Psoas muscle (tissue), 8 donors: ENCODE data around the gene AP2A1. TPM values are rescaled to one million over a fixed set of nuclear protein-coding genes. Genes with fewer than 3 reads are reported as not detected.
"Not testable (repeated sequence)": the region's sequence is repeated elsewhere in the genome, so short reads cannot be mapped to it uniquely, and the experiment has no call there.

ENCODE experiments used
- ATAC-seq, 4 donors: fragments of 200-7000 bp; cut with Tn5 transposase; one replicate each; pipeline ENCODE4 v1.9.1; 2020; ENCODE audit warnings: moderate library complexity in 3 of 4, mild to moderate bottlenecking in 2 of 4
- DNase-seq, 2 donors: peaks; one replicate each; pipeline ENCODE4 v3.0.0-alpha.2; 2020
- H3K27ac ChIP-seq: fragments of 200-600 bp; one replicate; pipeline ENCODE4 v1.8.0; 2022
- H3K27me3 ChIP-seq, 3 donors: fragments of 200-600 bp in 1 of 3; one replicate each; pipeline versions ENCODE4 v1.6.1 to v1.8.0; 2013 to 2022; ENCODE audit warnings: low read length in 2 of 3, mild to moderate bottlenecking in 2 of 3, moderate library complexity in 1 of 3; ENCODE audit not compliant: insufficient read depth in 3 of 3
- H3K36me3 ChIP-seq, 2 donors: fragments of 200-600 bp in 1 of 2; one replicate each; pipeline versions ENCODE4 v1.6.1 to v1.8.0; 2013 to 2022; ENCODE audit warnings: low read depth in 1 of 2, mild to moderate bottlenecking in 1 of 2, moderate library complexity in 1 of 2; ENCODE audit not compliant: insufficient read depth in 1 of 2
- H3K4me1 ChIP-seq: fragments of 200-600 bp; one replicate; pipeline ENCODE4 v1.8.0; 2022
- H3K4me3 ChIP-seq: fragments of 200-600 bp; one replicate; pipeline ENCODE4 v1.8.0; 2022; ENCODE audit warnings: mild to moderate bottlenecking
- H3K9me3 ChIP-seq: fragments of 200-600 bp; one replicate; pipeline ENCODE4 v1.8.0; 2022
- WGBS, 3 donors: extraction: QIAGEN DNeasy Blood & Tissue Kit; methylation state at CpG; one replicate each; pipeline versions ENCODE4 v1.1.6 to v1.1.7; 2013; 5-methylcytosine and 5-hydroxymethylcytosine counted together
- intact Hi-C, 2 donors: fragments of 100-400 bp; cut with DNase I; formaldehyde crosslinking; loops; one replicate each; pipeline versions ENCODE4 v1.11.0 to v1.14.2; 2022
- polyA plus RNA-seq, 3 donors: library from polyadenylated mRNA; stranded (reverse); fragments of 200-250 nt; gene quantifications; one replicate each; pipeline ENCODE4 v1.2.3, GENCODE V29; 2013
- total RNA-seq, 4 donors: library from RNA; stranded (reverse); fragmentation: NEBNext Ultra II Directional in 2 of 4; extraction: Animal tissue kit (Norgen Biotek cat#: 25700) in 2 of 4; gene quantifications; one replicate each; pipeline versions ENCODE4 v1.2.1 to v1.2.4, GENCODE V29; 2021 to 2023
- TF ChIP-seq, protein P1 (sequence below): fragments of 200-600 bp; IDR thresholded peaks from one replicate; pipeline ENCODE4 v1.8.0; 2022; ENCODE audit warnings: antibody characterized with exemption
- donor health status: healthy with polysubstance abuse.
- donor health status: DM: no; HTN: no; CAD: no; lungs with moderate emphysema.
- donor health status: Bipolar disorder and iron deficiency.
- donor health status: healthy.
- donor health status: DM: yes; HTN: yes; CAD: no.
- donor health status: DM: no; HTN: no; CAD: no.
- donor health status: DM: no; HTN: no; CAD: no.
- donor health status: DM: yes; HTN: yes; CAD: no.

The AP2A1 gene
- total and polyA plus RNA-seq, 7 donors: 58.2 to 102 (median 81.0) TPM

DNA sequence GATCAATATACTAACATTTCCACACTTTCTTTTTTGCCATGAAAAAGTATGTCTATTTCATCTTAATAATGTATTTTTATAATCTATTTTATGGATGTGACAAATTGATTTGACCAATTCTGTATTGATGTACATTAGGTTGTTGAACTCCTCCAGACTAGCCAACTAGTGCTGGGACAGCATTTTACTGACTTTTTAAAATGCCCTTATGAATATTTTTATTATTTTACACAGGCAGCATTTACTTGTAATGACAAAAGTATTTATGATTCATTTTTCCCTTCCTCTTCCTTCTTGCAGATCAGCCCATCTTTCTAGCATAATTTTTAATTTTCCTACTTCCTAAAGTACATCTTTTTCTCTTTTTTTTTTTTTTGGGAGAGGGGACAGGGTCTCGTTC, 47.2 kb downstream of the AP2A1 start:
- ATAC-seq (no peak), DNase-seq (no peak)
- WGBS, 3 donors: 43 to 76% (median 74%) methylated on average over 1 of the region's 1 CpG
- no peaks in the 10 kb centered on the region for H3K36me3 ChIP-seq
- TF ChIP-seq, protein P1, sequence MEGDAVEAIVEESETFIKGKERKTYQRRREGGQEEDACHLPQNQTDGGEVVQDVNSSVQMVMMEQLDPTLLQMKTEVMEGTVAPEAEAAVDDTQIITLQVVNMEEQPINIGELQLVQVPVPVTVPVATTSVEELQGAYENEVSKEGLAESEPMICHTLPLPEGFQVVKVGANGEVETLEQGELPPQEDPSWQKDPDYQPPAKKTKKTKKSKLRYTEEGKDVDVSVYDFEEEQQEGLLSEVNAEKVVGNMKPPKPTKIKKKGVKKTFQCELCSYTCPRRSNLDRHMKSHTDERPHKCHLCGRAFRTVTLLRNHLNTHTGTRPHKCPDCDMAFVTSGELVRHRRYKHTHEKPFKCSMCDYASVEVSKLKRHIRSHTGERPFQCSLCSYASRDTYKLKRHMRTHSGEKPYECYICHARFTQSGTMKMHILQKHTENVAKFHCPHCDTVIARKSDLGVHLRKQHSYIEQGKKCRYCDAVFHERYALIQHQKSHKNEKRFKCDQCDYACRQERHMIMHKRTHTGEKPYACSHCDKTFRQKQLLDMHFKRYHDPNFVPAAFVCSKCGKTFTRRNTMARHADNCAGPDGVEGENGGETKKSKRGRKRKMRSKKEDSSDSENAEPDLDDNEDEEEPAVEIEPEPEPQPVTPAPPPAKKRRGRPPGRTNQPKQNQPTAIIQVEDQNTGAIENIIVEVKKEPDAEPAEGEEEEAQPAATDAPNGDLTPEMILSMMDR: no peak
- H3K9me3 ChIP-seq: no peaks in the 10 kb centered on the region
- peaks cover 21% of the 10 kb centered on the region for H3K4me1 ChIP-seq
- H3K27me3 ChIP-seq: no peaks in the 10 kb centered on the region
- H3K4me3 ChIP-seq: peak overlapping the region; percentile 68
- H3K27ac ChIP-seq: peak overlapping the region; percentile 88
- intact Hi-C loops: loop anchor here in 1 of 2 donors (10.0 kb wide), 1 partner anchor 319 kb away; the partner anchor contains the start of gene RPS11

- Histone ChIP-seq H3K27ac (peak overlapping the region; percentile 92), H3K4me3 (peak overlapping the region; percentile 91), H3K27me3 (no peaks in the 10 kb centered on the region), H3K9me3 (no peaks in the 10 kb centered on the region), H3K4me1 (peaks cover 20% of the 10 kb centered on the region), H3K36me3 (peaks cover 0 to 20% of the 10 kb centered on the region in 2 donors)
- WGBS, 3 donors: 41 to 63% (median 42%) methylated on average over 14 of the region's 14 CpGs
- DNase-seq: no peak
- ATAC-seq: no peak
- intact Hi-C loops: loop anchor here (5.0 to 10.0 kb wide), 3 partner anchors 36 to 322 kb away; partner anchors contain the start of genes PRMT1 (in 1 of the 2), PTOV1 (in 1 of the 2) and RPS11 (in 1 of the 2)
- TF ChIP-seq, protein P1: no peak
Observed at GRCh38 chr19:49816590-49816989, 49.8 kb downstream of the AP2A1 start.

- Histone ChIP-seq H3K9me3 (no peaks in the 10 kb centered on the region), H3K36me3 (peaks cover 0 to 29% of the 10 kb centered on the region in 2 donors), H3K27ac (peak within 1 kb of the TSS; percentile 92), H3K4me3 (peak within 1 kb of the TSS; percentile 91), H3K27me3 (no peaks in the 10 kb centered on the region), H3K4me1 (peaks cover 20% of the 10 kb centered on the region)
- 0 to 1% (median 0%) methylated on average over 55 to 57 of the region's 57 CpGs for WGBS, 3 donors
- intact Hi-C loops: loop anchor here (2.0 to 10.0 kb wide), 5 partner anchors 15 to 323 kb away; partner anchors contain the start of genes PRMT1 (in 1 of the 2), PTOV1 (in 1 of the 2) and RPS11 (in 1 of the 2)
- peak; percentile 77 to 81 (median 80) for ATAC-seq
- peak; percentile 89 to 94 for DNase-seq
- TF ChIP-seq, protein P1: peak; percentile 31
Observed at GRCh38 chr19:49817964-49818648, 51.3 kb downstream of the AP2A1 start, which contains the start of gene MED25. Gene MED25 (plus strand): TSS chr19:49818289. CDS start chr19:49818342, 53 bp downstream.

- DNase-seq (no peak), ATAC-seq (no peak)
- 19 to 22% (median 22%) methylated on average over 16 of the region's 16 CpGs for WGBS, 3 donors
- Histone ChIP-seq H3K9me3 (no peaks in the 10 kb centered on the region), H3K36me3 (peaks cover 0 to 36% of the 10 kb centered on the region in 2 donors), H3K27me3 (no peaks in the 10 kb centered on the region), H3K4me3 (peak overlapping the region; percentile 91), H3K4me1 (peaks cover 20% of the 10 kb centered on the region), H3K27ac (peak overlapping the region; percentile 92)
- intact Hi-C loops: loop anchor here (2.0 to 10.0 kb wide), 5 partner anchors 14 to 324 kb away; partner anchors contain the start of genes PRMT1 (in 1 of the 2), PTOV1 (in 1 of the 2) and RPS11 (in 1 of the 2)
- TF ChIP-seq, protein P1: no peak
Observed at GRCh38 chr19:49818649-49819370, 52.0 kb downstream of the AP2A1 start.

DNA sequence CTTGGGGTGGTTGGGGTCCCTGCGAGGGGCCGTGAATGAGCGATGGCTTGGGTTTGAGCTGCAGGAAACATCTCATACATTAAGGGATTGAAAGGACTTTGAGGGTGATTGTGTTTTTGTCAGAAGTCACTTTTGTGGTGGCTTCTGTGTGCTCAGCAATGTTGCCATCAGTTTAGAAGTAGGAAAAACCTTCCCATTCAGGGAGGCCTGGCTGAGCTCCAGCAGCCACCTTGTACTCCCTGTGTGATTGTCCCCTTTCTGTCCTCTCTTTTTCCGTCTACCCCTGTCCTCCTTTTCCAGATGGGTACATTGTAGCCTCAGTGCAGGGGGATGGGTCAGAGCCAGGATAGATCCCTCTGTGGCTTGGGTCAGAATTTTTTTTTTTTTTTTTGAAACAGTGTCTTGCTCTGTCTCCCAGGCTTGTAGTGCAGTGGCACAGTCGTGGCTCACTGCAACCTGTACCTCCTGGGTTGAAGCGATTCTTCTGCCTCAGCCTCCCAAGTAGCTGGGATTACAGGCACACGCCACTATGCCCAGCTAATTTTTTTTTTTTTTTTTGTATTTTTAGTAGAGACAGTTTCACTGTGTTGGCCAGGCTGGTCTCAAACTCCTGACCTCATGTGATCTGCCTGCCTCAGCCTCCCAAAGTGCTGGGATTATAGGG, 52.8 kb downstream of the AP2A1 start:
- H3K9me3 ChIP-seq, ATAC-seq, H3K27me3 ChIP-seq, DNase-seq: not testable (repeated sequence)
- Histone ChIP-seq H3K36me3 (peaks cover 0 to 40% of the 10 kb centered on the region in 2 donors), H3K27ac (peak overlapping the region; percentile 92), H3K4me3 (peak overlapping the region; percentile 91), H3K4me1 (peaks cover 20% of the 10 kb centered on the region)
- intact Hi-C loops: loop anchor here (2.0 to 10.0 kb wide), 5 partner anchors 13 to 325 kb away; partner anchors contain the start of genes PRMT1 (in 1 of the 2), PTOV1 (in 1 of the 2) and RPS11 (in 1 of the 2)
- 72 to 91% (median 76%) methylated on average over 7 of the region's 7 CpGs for WGBS, 3 donors
